Gastroesophageal sphincter (tissue), 3 donors: ENCODE data around the gene KRTAP5-6.
"Not testable (repeated sequence)": the region's sequence is repeated elsewhere in the genome, so short reads cannot be mapped to it uniquely, and the experiment has no call there.

ENCODE experiments used
- CTCF ChIP-seq, 4 experiments: fragments of 200-600 bp in 2 of 4; fragments of 450-650 bp in 2 of 4; sonication (generic) in 1 of 4; IDR thresholded peaks; one replicate each; pipeline ENCODE4 v1.5.1; 2017 to 2019; ENCODE audit warnings: antibody characterized with exemption in 4 of 4, mild to moderate bottlenecking in 2 of 4, moderate library complexity in 2 of 4
- POLR2A ChIP-seq, 2 donors: fragments of 450-650 bp; IDR thresholded peaks; one replicate each; pipeline ENCODE4 v1.6.1; 2017; ENCODE audit warnings: antibody characterized with exemption in 2 of 2, mild to moderate bottlenecking in 2 of 2, moderate library complexity in 1 of 2

GRCh38 chr11:1684886-1685874 is 11.8 kb upstream of the KRTAP5-6 start:
- not testable (repeated sequence) for TF ChIP-seq CTCF, POLR2A (IDR thresholded peaks at IDR 0.05)
